Tibial artery (tissue), 4 donors: ENCODE data around the gene NTHL1.

Experiments used
- DNase-seq, 2 donors: peaks; one replicate each; pipeline ENCODE4 v3.0.0-alpha.2; 2019
- H3K27ac ChIP-seq, 2 donors: fragments of 200-600 bp; sonication (generic) in 1 of 2; 1 replicate in 1 of 2; 2 replicates in 1 of 2; pipeline ENCODE4 v1.5.1; 2018 to 2019; ENCODE audit warnings: mild to moderate bottlenecking in 1 of 2
- H3K27me3 ChIP-seq, 2 donors: fragments of 200-600 bp; sonication (generic) in 1 of 2; one replicate each; pipeline versions ENCODE4 v1.5.1 to v1.6.0; 2016 to 2019
- H3K36me3 ChIP-seq, 3 donors: fragments of 200-600 bp; sonication (generic) in 2 of 3; one replicate each; pipeline ENCODE4 v1.5.1; 2016 to 2019; ENCODE audit warnings: mild to moderate bottlenecking in 2 of 3
- H3K4me1 ChIP-seq, 4 donors: fragments of 200-600 bp; sonication (generic) in 2 of 4; 1 replicate in 3 of 4; 2 replicates in 1 of 4; pipeline ENCODE4 v1.5.1; 2016 to 2019
- H3K4me3 ChIP-seq, 2 donors: fragments of 200-600 bp; sonication (generic) in 1 of 2; 1 replicate in 1 of 2; 2 replicates in 1 of 2; pipeline ENCODE4 v1.5.1; 2018 to 2019; ENCODE audit warnings: mild to moderate bottlenecking in 2 of 2
- H3K9me3 ChIP-seq, 3 donors: fragments of 200-600 bp; sonication (generic) in 1 of 3; one replicate each; pipeline ENCODE4 v1.5.1; 2016 to 2019
- CTCF ChIP-seq, 2 experiments: fragments of 200-600 bp in 1 of 2; fragments of 450-650 bp in 1 of 2; IDR thresholded peaks; one replicate each; pipeline ENCODE4 v1.5.1; 2017 to 2019; ENCODE audit warnings: antibody characterized with exemption in 2 of 2, mild to moderate bottlenecking in 1 of 2, moderate library complexity in 1 of 2
- intact Hi-C: fragments of 100-400 bp; cut with DNase I; formaldehyde crosslinking; loops from one replicate; pipeline ENCODE4 v1.15.0; 2023; ENCODE audit warnings: low total_unique reads

Gene NTHL1

GRCh38 chr16:2005646-2006045 lies 42.0 kb downstream of the NTHL1 start:
- Histone ChIP-seq H3K4me3 (no peak overlapping the region), H3K36me3 (peaks cover 27 to 37% (median 29%) of the 10 kb centered on the region in 3 donors), H3K27me3 (no peaks in the 10 kb centered on the region), H3K9me3 (no peaks in the 10 kb centered on the region), H3K27ac (no peak overlapping the region), H3K4me1 (peaks cover 0 to 62% (median 59%) of the 10 kb centered on the region in 4 donors)
- DNase-seq: no peak
- intact Hi-C loops: no loop called here
- TF ChIP-seq CTCF (IDR thresholded peaks at IDR 0.05): no peak

GRCh38 chr16:2004795-2005517 lies 42.7 kb downstream of the NTHL1 start:
- no peak overlapping the region for H3K27ac ChIP-seq
- no peaks in the 10 kb centered on the region for H3K27me3 ChIP-seq
- peaks cover 31 to 44% (median 35%) of the 10 kb centered on the region in 3 donors for H3K36me3 ChIP-seq
- TF ChIP-seq CTCF (IDR thresholded peaks at IDR 0.05): no peak
- peaks cover 0 to 55% (median 52%) of the 10 kb centered on the region in 4 donors for H3K4me1 ChIP-seq
- H3K9me3 ChIP-seq: no peaks in the 10 kb centered on the region
- H3K4me3 ChIP-seq: no peak overlapping the region
- DNase-seq: no peak
- intact Hi-C loops: no loop called here

GRCh38 chr16:2003827-2004641 lies 43.6 kb downstream of the NTHL1 start:
- DNase-seq: peak; percentile 77 to 85
- Histone ChIP-seq H3K4me1 (peaks cover 0 to 54% (median 50%) of the 10 kb centered on the region in 4 donors), H3K27ac (no peak overlapping the region), H3K9me3 (no peaks in the 10 kb centered on the region), H3K4me3 (no peak overlapping the region), H3K36me3 (peaks cover 40 to 53% (median 45%) of the 10 kb centered on the region in 3 donors), H3K27me3 (no peaks in the 10 kb centered on the region)
- peak; percentile 71 to 81 for TF ChIP-seq CTCF (IDR thresholded peaks at IDR 0.05)
- intact Hi-C loops: no loop called here

GRCh38 chr16:2003231-2003826 lies 44.3 kb downstream of the NTHL1 start:
- Histone ChIP-seq H3K27ac (no peak overlapping the region), H3K36me3 (peaks cover 47 to 60% (median 52%) of the 10 kb centered on the region in 3 donors), H3K4me3 (no peak overlapping the region), H3K27me3 (no peaks in the 10 kb centered on the region), H3K9me3 (no peaks in the 10 kb centered on the region), H3K4me1 (peaks cover 0 to 49% (median 44%) of the 10 kb centered on the region in 4 donors)
- no peak for DNase-seq
- intact Hi-C loops: no loop called here
- no peak for TF ChIP-seq CTCF (IDR thresholded peaks at IDR 0.05)

- H3K36me3 ChIP-seq: peaks cover 53 to 67% (median 59%) of the 10 kb centered on the region in 3 donors
- no peak overlapping the region for H3K27ac ChIP-seq
- peaks cover 0 to 42% (median 36%) of the 10 kb centered on the region in 4 donors for H3K4me1 ChIP-seq
- no peaks in the 10 kb centered on the region for H3K9me3 ChIP-seq
- no peaks in the 10 kb centered on the region for H3K27me3 ChIP-seq
- DNase-seq: no peak
- no peak overlapping the region for H3K4me3 ChIP-seq
- TF ChIP-seq CTCF (IDR thresholded peaks at IDR 0.05): no peak
- intact Hi-C loops: no loop called here
These were observed 45.0 kb downstream of the NTHL1 start for GRCh38 chr16:2002406-2003230.
